Stimulated activated CD8-positive, alpha-beta memory T cell treated with anti-CD3 and anti-CD28 coated beads, Interleukin-4, amount 100 ng/mL, for 48 hours (primary cell): ENCODE results near the gene MCC.

Experiments
- DNase-seq: peaks from one replicate; pipeline ENCODE4 v3.0.0-alpha.2; 2020

The MCC gene

GRCh38 chr5:113194125-113194524, 294.1 kb downstream of the MCC start:
- DNase-seq = no peak

- DNase-seq = no peak
Measured at GRCh38 chr5:113193311-113193978, 294.8 kb downstream of the MCC start.

GRCh38 chr5:113192541-113192940, 295.7 kb downstream of the MCC start:
- no peak for DNase-seq

- no peak for DNase-seq
Measured at GRCh38 chr5:113190347-113190746, 297.9 kb downstream of the MCC start.

GRCh38 chr5:113189291-113189690, 299.0 kb downstream of the MCC start:
- no peak for DNase-seq

GRCh38 chr5:113188436-113188835, 299.8 kb downstream of the MCC start:
- no peak for DNase-seq

- no peak for DNase-seq
Measured at GRCh38 chr5:113187906-113188305, 300.3 kb downstream of the MCC start.

DNA sequence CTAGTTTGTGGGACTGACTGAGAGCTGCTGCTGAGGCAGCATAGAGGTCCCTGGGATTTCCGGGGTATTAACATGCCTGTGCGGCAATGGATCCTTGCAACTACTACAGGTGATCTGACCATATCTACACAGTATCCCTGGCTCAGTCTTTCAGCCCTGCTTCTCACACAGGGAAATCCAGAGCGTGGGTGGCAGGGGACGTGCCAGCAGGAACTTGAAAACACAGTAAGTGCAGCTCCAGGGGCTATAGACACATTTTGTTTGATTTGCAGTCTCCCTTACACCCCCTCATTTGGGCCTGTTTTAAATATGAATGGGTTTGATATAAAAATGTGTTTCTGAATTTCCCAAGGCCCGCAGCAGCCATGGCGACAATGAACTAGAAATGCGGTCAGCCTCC, 302.2 kb downstream of the MCC start:
- no peak for DNase-seq

DNA sequence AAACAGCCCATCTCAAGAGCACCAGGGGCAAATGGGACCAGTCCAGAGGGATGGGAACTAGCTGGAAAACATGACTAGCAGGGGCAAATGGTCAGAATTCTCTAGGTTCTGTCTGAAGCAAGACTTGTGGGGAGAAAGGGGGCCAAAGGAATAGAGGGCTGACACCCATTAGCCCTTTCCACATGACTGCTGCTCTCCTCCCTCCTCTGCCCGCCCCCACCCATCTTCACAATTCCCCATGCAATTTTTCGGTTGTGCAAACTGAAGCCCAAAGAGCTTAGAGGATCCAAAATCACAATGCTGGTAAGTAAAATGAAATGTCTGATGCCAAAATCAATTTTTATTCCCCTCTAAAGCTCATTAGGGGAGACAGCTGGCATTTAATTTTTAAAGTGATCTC, 304.6 kb downstream of the MCC start:
- no peak for DNase-seq

DNA sequence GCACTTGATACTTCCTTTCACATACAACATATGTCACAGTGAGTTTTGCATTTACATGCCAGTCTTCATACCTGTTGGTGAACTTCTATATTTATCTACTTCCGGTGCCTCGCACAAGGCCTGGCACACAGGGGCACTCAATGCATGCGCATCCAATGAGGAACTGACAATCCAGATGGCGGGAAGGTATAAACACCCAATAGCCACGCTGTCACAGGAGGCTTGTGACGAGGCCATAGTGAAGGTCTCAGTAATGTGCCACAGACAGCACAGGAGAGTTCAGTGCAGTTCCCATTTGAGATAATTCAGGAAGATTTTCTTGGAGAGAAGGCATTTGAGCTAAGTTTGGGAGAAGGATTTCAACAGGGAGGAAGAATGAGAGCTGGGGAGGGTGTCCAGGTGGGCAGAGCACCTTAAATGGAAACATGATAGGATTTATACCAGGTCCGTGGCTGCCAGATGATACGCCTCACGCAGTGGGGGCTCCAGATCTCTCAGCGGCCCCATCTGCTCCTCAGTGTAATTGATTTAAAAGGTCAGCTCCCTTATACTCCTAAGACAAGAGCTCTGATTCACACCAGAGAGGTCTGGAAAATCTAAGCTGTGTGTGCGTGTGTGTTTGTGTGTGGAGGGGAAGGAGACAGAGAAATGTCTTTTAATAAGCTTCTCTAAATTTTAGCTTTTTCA, 305.5 kb downstream of the MCC start:
- no peak for DNase-seq

GRCh38 chr5:113181853-113182490, 306.3 kb downstream of the MCC start:
- no peak for DNase-seq

- DNase-seq = no peak
Measured at GRCh38 chr5:113181409-113181808, 306.8 kb downstream of the MCC start.

DNA sequence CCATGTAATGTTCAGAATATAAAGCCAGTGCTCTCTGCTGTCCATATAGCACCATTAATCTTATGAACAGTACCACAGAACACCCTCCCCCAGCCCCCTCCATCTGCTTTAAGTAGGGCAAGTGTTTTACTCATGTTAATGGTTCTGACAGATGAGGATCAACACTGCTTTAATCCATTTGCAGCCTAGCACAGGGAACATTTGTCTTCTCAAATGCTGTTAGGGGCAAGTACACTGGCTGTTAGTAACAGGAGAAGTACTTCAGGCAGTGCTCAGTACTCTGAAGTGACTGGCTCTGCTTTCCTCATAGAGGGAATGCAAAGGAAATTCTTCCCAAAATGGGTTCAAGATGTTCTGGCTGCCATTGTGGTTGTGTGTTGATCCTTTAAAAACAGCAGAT, 309.1 kb downstream of the MCC start:
- no peak for DNase-seq

- no peak for DNase-seq
Measured at GRCh38 chr5:113178073-113178779, 310.0 kb downstream of the MCC start.

DNA sequence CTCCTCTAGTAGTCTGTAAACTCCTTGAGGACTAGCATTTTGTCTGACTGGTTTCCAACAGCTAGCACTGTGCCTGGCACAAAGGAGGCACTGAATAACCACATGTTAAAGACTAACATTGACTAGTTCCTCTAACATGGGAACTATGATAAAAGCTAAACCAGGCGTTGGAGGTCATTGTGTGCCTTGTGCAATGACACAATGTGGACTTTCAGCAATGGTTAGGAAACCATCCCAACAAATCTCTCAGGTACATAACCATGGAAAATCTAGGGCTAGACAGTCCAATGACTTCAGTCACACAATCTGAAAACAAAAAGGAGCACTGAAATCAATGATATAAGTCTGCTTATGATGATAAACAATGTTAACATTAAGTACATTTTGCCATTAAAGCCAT, 311.0 kb downstream of the MCC start:
- DNase-seq = no peak

DNA sequence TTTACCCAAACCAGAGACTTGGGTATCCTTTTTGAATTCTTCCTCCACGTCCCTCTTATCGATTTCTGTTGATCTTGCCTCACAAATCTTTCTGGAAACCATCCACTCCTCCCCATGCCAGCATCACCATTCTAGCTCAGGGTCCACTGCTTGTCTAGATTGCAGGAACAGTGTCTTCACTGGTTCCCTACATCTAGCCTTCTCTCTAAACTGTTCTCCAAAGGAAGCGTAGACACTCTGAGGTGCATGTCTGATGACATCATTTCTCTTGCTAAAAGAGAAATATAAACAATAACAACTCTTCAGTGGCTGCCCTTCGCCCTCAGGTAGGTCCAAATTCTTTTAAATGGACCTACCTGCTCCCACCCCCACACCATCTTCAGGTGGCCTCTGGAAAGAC, 311.5 kb downstream of the MCC start:
- DNase-seq = no peak

DNA sequence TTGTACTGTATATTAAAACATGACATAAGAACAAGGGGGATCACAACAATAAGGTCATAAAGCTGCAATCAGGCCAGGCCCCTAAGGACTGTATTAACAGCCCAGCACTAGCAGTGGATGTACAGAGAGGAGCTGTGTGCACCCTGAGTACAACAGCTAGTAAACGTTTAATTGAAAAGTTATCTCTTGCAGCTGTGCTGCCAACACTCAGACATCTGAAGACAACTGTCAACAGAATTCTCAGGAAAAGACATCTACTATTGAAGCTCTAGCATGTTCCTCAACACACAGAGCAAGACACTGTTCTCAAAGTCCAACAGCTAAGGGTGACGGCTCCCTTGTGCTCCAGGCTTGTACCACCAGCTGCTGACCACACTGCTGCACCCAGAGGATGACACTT, 312.1 kb downstream of the MCC start:
- DNase-seq = no peak

DNA sequence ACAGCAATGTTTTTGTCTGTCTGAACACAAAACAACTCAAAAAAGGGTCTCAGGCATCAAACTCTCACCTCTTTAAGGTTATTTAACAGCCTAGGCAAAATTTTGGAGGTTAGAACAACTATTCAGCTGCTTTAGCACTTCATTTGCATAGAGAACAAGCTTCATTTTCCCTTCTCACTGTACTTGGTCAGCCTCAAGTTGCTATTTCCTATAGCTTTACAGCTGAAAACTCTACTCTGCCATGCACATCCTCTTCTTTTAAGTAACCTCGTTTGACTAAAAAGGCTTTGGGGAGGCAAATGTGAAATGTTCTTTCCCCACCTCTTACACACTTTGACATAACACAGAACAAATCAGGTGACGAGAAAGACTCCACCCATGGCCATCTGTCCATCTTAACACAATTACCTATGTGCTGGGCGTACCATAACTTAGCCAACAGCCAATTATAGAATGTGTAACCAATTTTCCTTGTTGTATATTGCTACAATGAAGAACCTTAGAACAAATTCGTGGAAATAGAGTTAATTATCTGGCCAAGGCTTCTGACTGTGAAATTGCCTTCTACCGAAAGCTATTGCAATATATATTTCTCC, 315.9 kb downstream of the MCC start:
- DNase-seq = no peak

- DNase-seq = no peak
Measured at GRCh38 chr5:113171520-113171919, 316.7 kb downstream of the MCC start.

GRCh38 chr5:113170707-113171106, 317.5 kb downstream of the MCC start:
- no peak for DNase-seq

GRCh38 chr5:113169720-113170119, 318.5 kb downstream of the MCC start:
- DNase-seq = no peak

- DNase-seq = no peak
Measured at GRCh38 chr5:113167985-113168384, 320.3 kb downstream of the MCC start.

DNA sequence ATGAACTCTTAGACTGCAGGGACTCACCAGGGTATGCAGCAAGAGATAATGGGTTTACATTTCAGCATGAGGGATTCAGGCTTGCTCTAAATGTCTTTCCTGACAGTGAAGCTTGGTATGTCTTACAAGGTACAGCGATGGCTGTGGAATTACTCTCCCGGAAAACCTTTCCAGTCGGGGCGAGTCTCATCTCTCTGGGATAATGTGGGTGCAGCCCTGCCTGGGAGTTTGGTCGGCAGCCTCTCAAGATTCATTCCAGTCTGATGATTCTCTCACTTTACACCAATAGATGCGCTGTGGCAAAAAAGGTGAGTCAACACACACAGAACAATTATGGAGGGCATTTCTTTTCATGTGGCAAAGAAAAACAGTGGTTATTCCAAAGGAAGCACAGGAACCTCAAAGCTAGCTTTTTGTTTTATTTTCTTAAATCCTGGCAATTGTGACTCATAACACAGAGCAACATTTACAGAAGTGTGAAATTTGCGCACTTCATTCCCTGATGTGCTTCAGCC, 321.3 kb downstream of the MCC start:
- no peak for DNase-seq
